ENCODE measurements around the gene GOLGA3.

Gene GOLGA3

GRCh38 chr12:132724506-132725241, 104.0 kb downstream of the GOLGA3 start:
- DNase-seq (ENCODE audit: low read depth, low spot score), result no peak

GRCh38 chr12:132723764-132724140, 104.9 kb downstream of the GOLGA3 start:
- peak; percentile 67 for DNase-seq (ENCODE audit: low read depth, low spot score)

DNA sequence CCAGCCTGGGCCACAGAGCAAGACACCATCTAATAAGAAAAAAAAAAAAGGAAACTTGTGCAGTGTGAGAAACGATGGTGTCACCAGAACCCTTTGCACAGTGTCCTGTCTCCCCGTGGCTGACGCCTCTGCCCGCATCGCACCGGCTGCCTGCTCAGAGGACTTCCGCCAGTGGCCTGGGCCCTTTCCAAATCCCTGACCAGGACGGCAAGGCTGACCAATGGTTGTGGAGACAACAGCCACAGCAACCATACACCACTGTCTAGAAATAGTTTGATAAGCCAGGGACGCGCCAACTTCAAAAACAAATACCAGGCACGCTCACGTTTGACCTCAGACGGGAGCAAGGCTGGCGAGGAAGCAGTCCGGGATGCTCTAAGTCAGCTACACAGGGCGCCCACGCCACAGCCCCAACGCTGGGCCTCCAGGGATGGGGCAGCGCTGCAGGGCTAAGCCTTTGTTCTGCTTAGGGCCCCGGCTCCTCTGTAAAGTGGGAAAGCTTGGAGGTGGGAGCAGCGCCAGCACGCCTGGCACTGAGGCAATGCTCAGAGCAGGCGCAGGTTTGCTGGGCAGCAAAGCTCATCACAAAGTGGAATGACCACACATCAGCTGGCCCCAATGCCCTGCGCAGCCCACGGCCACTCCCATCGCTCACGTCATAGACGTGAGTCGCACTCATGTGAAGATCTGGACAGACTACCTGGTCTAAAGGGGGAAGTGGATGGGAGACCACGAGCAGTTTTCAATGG, 105.5 kb downstream of the GOLGA3 start:
- peak; percentile 61 for DNase-seq (ENCODE audit: low read depth, low spot score)

- DNase-seq (ENCODE audit: low read depth, low spot score), result no peak
These were observed 107.9 kb downstream of the GOLGA3 start for GRCh38 chr12:132720606-132721345.

DNA sequence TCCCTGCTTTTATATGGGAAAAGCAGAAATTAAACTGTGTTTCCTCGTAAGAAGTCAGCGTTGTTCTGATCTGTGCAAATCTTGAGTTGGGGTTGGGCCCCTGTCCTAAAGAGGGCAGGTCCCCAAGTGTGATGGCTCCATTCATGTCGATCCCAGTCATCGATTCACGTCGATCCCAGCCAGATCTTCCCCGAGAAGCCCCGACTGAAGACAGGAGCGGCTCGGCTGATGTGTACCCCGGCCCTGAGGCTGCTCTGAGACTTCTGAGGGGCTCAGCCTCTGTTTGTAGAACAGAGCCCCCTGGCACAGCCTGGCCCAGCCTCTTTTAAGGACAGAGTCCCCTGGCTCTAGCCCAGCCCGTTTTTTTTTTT, 108.7 kb downstream of the GOLGA3 start:
- no peak for DNase-seq (ENCODE audit: low read depth, low spot score)

DNA sequence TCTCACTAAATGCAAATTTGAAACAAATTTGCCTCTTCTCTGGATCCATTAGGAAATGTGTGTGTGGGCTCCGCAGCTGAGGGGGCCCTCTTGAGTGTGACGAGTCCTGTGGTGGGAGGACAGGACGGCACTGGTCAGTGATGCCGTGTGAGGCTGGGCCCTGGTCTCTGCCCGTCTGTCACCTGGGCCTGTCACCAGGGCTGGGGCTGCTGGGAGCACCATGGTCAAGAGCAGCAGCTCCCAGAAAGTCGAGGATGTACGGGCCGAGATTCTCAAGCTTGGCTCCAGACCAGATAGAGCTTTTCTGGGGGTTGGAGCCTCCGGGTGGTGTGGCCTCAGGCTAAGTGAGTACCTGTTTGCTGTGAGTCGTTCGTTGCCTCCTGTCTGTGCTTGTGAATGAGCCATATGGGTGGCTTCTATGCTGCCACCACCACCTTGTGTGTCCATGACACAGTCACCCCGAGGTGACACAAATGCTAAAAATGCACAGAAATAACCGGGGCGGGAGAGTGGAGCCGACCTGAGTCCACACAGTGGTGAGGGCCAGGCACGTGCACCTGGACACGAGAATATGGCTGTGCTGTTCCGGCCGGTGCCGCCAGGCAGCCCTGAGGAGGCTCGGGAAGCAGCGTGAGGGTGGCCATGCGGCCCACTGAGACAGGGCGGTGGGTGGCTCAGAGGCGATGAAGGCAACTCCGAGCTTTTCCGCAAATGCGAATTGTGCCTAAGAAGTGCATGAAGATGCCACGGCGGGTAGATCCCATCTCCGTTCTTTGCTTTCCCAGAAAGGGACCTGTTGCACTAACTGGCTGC, 109.3 kb downstream of the GOLGA3 start:
- no peak for DNase-seq (ENCODE audit: low read depth, low spot score)
